ENCODE results near the gene RPL10.

Gene RPL10

DNA sequence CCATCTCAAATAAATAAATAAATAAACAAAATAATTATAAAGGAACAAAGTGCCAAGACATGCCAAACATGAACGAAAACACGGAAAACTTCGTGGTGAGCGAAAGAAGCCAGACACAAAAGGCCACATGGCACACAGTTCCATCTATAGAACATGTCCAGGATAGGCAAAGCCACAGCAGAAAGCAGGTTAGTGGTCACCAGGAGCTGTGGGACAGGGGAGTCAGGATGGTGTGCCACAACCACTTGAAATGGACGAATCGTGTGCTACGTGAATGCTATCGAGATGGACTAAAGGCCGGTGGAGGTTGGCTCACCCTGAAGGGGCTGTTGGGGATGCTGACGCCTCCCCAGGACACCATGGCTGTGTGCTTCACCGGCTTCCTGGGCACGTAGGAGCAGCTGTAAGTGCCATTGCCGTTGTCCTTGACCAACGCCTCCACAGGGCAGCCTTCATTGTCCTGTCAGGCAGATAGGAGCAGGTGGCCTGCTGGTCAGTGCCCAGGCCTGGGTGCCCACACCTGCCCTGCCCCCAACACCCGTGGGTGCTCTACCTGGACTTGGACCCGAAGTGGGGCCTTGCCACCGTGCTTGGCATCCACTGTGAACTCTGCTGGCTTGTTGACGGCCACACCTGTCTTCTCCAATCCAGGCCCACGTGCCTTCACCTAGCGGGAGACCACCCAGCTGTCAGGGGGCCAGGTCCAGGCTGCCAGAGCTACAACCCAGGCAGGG lies 34.3 kb upstream of the RPL10 start:
- DNase-seq, result no peak

GRCh38 chrX:154365052-154365600 lies 33.1 kb upstream of the RPL10 start:
- DNase-seq, result no peak

DNA sequence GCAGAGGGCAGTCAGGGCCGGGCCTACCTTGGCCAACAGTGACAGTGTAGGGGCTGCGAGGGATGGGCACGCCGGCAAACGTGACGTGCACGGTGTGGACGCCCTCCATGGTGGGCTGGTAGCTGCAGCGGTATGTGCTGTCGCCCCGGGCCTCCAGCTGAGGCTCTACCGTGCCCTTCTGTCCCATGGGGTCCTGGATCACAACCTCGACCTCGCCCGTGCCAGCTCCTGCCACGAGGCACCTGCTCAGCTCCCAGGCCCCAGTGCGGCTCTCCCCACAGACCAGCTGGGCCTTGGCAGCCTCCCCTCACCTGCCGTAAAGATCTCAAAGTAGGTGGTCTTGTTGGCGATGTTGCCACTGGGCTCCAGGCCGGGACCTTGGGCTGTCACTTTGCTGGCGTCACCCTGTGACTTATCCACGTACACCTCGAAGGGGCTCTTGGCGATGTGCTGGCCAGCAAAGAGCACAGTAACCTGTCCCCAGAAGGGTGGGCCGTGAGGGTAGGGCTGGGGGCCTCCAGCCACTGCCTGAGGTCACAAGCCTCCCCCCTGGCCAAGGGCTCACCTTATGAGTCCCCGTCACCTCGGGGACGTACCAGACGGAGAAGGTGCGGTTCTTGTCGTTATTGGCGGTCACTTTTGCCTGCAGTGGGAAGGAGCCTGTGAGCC lies 32.0 kb upstream of the RPL10 start:
- no peak for DNase-seq

- DNase-seq, result no peak
Observed at GRCh38 chrX:154366666-154367055, 31.5 kb upstream of the RPL10 start.

DNA sequence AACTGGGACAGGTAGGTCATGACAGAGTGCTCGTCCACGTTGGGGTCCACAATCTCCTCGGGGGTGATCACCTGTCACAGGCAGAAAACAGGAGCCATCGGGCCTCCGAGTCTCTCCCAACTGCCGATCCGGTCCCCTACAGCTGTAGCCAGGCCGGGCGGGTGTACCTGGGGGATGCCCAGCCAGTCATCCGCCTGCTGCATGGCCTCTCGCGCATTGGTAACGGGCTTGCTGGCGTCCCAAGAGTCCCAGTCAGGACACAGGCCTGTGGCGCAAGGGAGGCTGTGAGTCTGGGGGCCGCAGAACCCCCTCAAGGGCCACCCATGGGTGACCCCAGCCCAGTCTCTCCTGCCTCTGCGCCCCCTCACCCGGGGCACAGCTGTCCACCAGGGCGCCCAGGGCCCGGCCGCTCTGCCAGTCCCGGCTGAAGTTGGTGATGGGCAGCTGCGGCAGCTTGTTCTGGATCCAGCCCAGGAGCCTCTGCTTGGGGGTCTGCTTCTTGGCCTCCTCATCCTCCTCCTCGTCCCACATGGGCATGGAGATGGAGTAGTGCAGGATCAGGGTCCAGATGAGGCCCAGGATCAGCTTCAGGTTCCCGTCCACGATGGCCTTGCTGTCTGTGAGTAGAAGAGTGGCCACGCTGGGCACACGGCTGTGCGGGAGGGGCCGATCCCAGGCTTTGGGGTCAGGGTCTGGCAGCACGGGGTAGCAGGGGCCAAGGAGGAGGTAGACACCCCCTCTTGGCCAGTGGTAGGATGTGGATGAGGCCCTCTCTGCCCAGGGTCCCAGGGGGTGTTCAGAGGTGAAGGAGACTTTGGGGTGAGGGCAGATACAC lies 30.5 kb upstream of the RPL10 start:
- no peak for DNase-seq

- peak; percentile 92 for DNase-seq
Observed at GRCh38 chrX:154368630-154369448, 29.3 kb upstream of the RPL10 start.

- DNase-seq, result peak; percentile 77
Observed at GRCh38 chrX:154369449-154370299, 28.5 kb upstream of the RPL10 start.

DNA sequence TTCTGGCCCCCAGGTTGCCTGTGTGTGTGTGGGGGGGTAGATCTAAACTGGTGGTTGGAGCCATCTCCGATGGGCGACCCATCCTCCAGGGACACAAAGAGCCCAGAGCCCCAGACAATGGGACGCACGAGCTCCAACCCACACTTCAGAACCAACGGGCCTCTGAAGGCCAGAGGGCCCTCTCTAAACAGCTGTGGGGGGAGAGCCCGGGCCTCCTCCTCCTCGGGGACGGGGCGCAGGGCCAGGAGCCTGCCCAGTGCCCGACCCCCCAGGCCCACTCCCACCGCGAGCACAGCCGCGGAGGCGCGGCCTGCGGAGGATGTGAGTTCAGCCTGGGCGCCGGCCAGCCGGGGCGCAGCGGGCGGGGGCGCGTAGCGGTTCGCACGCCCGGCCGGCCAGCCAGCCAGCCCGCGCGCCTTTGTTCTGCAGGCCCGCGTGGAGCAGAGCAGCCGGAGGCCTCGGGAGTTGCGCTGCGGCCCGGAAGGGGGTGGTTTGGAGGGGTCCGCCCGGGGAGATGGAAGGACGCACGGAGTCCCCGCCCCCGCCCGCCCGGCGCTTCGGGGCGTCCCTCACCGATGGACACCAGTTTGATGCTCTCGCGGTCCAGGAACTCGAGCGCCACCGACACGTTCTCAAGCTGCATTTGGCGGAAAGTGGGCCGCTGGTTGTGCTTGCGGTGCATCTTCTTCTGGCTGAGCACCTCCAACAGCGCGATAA lies 27.7 kb upstream of the RPL10 start:
- DNase-seq, result no peak

- peak; percentile 94 for DNase-seq
Observed at GRCh38 chrX:154371017-154371788, 27.0 kb upstream of the RPL10 start.

DNA sequence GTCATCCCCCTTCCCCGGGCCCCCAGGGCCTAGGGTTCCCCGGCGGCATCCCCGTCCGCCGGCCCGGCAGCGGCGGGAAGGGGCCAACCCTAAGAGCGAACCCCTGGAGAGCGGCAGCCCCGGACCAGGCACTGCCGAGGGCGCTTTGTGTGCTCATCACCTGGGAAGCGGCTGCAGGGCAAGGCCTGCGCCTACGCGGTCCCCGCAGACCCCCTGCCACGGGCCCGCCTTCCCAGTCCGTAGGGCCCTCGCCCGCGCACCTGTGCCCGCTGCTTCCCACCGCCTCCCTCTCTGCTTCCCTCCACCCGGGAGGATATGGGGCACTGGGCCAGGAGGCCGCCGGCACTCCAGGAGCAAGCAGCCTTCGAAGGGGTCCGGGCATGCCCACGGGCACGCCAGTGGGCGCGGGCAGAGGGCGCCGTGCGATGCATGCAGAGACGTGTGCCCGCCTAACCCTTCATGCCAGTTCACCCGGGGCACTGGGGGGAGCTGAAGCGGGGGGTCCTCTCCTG lies 26.3 kb upstream of the RPL10 start:
- no peak for DNase-seq

GRCh38 chrX:154372612-154373022 lies 25.6 kb upstream of the RPL10 start:
- peak; percentile 29 for DNase-seq

- peak; percentile 54 for DNase-seq
Observed at GRCh38 chrX:154373340-154374306, 24.6 kb upstream of the RPL10 start.

GRCh38 chrX:154374313-154375155 lies 23.6 kb upstream of the RPL10 start, which contains the start of gene FLNA:
Gene FLNA (minus strand): TSS chrX:154374634. CDS start chrX:154371245, 3,389 bp downstream.
- DNase-seq, result peak; percentile 42

- no peak for DNase-seq
Observed at GRCh38 chrX:154375156-154375504, 23.0 kb upstream of the RPL10 start.

DNA sequence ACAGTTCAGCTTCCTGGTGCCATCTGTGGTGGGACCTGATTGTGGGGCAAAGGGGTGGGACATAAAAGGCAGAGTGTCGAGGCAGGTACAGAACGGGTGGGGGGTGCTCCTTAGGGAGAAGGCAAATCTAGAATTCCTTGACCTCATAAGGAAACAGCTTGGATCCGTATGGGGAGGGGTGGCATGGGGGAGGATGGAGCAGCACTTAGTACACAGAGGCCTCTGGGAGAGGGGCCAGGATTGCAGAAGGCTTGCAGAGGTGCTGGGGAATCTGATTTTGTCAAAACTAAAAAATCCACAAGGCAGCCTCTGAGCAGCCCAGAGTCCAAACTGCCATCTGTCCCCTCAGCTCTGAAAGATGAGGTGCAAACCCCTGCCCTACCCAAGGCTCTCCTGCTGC lies 21.4 kb upstream of the RPL10 start:
- no peak for DNase-seq

DNA sequence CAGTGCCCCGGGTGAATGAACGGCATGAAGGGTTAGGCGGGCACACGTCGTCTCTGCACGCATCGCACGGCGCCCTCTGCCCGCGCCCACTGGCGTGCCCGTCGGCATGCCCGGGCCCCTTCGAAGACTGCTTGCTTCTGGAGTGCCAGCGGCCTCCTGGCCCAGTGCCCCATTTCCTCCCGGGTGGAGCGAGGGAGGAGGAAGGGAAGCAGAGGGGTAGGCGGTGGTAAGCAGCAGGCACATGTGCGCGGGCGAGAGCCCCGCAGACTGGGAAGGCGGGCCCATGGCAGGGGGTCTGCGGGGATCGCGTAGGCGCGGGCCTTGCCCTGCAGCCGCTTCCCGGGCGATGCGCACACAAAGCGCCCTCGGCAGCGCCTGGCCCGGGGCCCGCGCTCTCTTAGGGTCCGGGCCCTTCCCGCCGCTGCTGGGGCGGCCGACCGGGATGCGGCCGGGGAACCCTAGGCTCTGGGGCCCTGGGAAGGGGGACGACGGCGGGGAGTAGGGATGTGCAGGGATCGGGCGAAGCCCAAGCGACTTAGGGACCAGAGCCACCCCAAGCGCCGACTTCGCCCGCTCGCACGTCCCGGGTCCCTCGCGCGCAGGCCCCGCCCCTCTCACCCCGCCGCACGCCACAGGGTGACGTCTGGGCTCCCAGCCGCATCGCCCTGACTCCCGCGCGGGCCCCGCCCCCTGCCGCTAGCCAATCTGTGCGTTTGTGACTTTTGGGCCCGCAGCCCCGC lies 19.9 kb upstream of the RPL10 start:
- DNase-seq, result peak; percentile 47
